Activated CD8-positive, alpha-beta memory T cell treated with anti-CD3 and anti-CD28 coated beads, Interleukin-2, amount 50 U/mL, for 24 hours (primary cell): Measurements from ENCODE around the gene ABHD13.
"Not testable (repeated sequence)": the region's sequence is repeated elsewhere in the genome, so short reads cannot be mapped to it uniquely, and the experiment has no call there.

Experiments used
- DNase-seq: peaks from one replicate; pipeline ENCODE4 v3.0.0-alpha.2; 2020; ENCODE audit errors: extremely low read depth

ABHD13 gene

DNA sequence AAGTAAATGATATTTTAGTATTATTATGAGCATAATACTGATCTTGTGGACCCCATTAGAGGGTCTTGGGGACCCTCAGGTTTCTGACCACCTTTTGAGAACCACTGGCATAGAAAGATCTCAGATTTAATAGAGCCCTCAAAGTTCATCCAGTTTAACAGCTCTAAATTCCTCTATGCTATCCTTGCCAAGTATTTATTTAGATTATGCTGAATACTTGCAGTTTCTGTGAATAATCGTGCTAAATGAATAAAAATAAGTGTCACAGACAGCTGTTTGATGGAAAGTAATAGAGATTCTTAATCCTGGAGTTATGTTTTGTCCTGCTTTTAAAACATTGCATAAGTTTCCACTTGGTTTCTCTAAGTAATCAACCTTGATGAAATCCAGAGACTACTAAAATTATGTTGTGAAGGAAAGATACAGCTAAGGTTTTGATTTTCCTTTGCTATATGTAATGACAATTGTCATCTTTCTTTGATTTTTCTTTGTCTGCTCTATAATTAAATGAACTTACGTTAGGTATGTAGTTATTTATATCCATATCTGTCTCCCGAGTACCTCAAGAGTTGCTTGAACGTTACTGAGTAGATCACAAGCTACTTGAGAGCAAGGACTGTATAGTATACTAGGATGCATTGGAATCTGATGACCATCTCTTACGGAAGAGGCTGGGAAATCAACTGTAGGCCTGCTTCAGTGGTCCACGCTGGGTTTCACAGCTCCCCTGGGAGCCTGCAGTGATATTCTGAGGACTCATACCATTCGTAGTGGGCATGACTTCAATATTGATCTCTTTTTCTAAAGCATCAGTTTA lies 5.7 kb downstream of the ABHD13 start:
- DNase-seq = no peak

DNA sequence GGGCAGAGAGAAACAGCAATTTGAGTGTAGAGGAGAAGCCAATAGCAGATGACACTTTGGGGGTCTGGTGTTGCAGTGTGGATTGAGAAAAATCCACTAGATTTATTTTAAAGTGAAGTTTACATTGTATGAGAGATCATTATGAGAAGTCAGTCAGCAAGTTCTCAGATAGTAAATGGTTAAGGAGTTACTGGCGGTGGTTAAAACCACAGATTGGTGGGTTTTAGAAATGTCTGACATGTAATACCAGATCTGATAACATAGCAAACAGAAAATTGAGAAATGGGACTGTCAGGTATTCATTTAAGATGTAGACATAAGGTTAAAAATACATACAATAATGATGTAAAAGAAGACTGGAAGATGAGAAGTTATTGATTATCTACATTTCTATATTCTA lies 7.2 kb downstream of the ABHD13 start:
- no peak for DNase-seq

DNA sequence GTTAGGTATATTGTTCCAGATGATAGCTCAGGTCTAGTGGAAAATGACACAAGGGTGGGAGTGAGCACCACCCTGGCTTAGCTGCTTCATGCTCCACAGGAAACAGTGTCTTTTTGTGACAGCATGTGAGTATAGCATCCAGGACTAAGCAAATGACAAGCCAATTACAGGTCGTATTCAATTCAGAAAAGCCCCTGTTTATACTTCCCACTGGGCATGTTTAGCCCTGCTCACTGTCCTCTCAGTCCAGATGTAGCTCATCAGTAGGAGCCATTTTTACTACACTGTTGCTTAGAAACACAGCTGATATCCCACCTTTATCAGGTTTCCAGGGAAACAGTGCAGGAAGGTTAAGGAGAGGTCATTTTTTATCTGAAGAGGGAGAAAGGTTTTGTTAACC lies 8.0 kb downstream of the ABHD13 start:
- no peak for DNase-seq

DNA sequence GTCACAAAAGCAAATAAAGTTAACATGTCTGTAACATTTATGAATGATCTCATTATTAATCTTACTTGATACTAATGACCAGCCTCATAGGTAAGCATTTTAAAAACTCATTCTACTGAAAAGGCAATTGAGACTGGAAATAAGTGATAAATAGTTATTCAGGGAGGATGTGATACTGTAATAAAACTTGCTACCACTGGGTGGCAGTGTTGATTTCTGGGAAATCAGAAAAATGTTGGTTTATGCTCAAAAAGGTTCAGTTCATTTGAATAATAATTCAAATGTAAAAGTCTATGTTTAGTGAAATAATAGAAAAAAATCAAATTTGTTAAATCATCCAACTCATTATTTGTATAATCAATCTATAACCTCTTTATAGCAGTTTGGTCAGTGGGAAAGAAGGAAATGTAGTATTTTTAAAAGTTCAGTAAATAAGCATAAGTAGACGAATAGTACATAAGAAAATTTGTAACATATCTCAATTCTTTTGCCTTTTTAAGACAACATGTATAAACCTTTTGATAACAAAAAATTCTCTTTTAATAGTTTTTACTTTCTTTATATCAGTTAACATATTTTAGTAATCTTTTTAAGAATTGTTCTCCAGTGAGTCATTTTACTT lies 9.6 kb downstream of the ABHD13 start:
- no peak for DNase-seq

DNA sequence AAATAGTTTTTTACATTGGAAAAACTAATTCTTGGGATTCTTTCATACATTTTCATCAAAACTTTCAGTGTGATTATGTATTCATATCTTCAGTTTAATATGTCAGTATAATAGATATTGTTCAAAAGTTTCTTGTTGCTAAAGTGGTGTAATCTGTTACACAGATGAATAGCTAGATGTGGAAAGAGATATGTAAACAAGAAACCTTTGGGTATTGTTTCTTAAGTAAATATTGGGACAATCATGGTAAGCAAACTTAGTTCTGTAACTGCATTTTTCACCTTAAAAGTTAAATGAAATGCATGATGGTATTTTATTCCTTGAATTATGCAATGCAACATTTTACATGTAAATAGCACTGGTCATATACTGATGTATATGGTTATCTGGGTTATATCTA lies 12.2 kb downstream of the ABHD13 start:
- no peak for DNase-seq

DNA sequence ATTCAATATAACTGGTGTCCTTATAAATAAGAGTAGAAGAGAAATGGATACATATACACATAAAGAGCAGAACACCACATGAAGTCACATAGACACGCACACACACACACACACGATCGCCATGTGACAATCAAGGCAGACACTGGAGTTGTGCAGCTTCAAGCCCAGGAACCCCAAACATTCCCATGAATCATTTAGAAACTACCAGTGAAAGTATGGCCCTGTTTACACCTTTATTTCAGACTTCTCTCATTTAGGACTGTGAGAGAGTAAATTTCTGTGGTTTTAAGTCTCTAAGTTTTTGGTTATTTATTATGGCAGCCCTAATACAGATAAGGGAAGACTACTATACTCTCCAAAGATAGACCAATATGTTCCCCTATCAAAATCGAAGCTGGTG lies 31.0 kb downstream of the ABHD13 start:
- DNase-seq = no peak

DNA sequence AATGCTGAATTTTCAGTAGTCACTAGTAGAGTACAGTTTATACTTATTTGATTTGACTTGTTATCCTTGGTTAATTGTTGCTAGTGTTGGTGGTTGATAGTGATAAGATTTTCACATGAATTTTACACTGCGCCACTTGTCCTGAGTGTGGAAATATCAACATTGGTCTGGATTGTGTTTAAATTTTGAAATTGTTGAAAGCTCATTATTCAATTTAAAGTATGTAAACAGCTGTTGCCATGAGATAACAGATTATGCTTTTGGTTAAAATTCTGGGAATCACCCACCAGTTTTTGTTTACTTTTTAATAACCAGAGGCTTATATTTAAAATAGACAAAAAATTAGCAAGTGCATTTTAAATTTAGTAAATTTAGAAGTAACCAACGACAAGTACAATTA lies 39.1 kb downstream of the ABHD13 start:
- no peak for DNase-seq

DNA sequence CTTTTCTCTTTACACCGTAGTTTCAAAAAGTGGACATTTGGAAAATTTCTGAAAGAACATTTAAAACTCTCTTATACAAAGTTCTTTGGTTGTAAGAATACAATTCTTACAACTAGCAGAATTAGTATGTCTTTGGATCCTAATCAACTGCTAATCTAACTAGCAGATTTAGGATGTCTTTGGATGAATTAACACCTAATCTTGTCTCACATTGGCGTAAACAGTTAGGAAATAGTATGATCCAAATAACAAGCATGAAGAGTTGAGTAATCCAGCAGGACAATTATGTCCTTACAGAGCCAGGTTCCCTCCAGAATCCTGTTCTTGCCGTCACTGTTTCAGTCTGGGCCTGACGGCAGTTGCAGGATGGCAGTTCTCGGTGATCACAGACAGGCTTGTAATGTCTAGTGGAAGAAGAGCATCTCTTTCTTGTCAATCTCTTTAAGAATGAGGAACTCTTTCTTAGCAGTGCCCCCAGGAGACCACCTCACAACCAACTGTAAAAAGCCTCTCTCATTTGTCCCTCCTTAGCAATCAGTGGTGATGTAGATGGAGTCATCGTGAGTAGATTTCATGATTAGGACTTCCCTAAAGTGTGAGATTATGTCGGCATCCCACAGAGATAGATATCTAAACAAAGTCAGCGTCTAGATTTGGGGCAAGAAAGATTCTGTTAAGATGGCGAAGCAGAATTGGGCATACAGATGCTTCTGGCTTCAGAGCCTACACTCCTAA lies 45.6 kb downstream of the ABHD13 start:
- DNase-seq = no peak

DNA sequence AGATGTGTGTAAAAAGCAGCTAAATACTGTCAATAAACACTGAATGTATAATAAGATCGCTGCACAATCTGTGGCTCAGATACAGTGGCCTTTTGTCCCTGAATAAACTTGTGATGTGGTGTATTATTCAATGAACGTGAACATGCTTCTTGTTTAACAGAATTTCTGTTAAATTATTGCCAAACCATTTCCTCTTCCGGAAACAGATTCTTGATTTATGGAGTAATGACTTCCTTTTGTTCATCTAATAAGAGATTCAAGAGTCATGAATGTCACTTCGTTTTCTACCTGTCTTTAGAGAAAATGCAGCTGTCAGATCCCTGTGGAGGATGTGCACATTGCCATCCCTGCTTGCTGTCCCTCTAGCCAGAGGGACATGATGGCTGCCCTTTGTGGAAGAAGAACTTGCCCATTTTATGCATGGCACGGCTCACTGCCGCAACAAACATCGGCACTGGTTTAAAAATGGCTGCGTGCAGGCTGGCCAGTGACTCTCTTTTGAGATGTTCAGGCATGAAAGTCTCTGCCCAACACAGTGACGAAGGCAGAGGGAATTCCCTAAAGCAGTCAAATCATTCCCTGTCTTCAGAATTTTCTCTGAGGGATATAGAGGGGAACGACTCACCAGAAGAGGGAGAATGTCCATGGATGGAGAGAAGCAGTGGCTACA lies 48.3 kb downstream of the ABHD13 start:
- no peak for DNase-seq

DNA sequence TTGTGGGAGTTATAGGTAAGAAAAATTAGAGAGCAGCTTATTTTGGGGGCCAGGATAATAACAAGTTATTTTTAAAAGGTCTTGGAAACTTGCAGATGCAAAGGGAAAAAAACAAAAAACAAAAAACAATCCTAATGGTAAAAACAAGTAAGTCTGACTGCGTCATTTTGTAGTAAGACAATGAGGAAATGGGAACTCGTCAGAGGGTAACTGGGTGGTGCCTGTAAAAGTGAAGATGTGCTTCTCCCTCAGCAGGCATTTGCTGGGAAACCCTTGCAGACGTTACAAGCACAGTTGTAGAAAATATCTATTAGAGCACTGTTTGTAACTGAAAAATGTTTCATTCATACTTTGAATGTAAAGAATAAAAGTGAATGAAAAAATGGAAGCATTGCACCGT lies 49.2 kb downstream of the ABHD13 start:
- no peak for DNase-seq

DNA sequence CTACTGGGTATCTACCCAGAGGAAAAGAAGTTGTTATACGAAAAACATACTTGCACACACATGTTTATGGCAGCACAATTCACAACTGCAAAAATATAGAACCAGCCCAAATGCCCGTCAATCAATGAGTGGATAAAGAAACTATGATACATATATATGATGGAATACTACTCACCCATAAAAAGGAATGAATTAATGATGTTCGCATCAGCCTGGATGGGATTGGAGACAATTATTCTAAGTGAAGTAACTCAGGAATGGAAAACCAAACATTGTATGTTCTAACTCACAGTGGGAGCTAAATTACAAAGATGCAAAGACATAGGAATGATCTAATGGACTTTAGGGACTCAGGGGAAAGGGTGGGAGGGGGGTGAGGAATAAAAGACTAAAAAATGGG lies 49.7 kb downstream of the ABHD13 start:
- not testable (repeated sequence) for DNase-seq

DNA sequence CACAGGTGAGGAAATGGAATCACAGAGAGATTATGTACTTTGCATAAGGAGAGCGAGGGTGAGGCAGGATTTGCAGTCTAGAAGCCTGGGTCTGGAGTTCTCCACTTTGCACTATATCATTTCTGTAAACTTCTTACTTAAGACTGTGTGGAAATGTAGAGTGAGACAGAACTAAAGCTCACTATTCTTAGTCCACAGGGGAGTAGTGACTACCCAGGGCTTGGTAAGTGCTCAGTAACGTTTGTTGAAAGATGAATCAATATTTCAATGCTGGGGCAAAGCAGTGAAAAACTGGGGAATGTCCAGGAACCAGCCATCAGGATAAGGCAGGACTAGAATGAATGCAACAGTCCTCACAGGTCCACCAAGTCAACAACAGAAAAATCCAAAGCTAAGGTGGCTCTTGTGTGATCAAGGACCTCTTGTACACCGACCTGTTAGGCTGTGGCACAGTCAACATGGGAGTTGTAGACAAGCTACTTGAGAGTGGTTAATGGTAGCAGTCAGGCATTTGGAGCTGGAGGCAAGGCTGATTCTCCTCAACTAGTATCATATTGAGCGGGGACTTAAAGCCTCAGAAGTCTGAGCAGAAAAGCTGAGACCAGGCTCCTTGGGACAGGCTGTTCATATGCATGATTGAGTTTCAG lies 50.4 kb downstream of the ABHD13 start:
- DNase-seq = no peak

DNA sequence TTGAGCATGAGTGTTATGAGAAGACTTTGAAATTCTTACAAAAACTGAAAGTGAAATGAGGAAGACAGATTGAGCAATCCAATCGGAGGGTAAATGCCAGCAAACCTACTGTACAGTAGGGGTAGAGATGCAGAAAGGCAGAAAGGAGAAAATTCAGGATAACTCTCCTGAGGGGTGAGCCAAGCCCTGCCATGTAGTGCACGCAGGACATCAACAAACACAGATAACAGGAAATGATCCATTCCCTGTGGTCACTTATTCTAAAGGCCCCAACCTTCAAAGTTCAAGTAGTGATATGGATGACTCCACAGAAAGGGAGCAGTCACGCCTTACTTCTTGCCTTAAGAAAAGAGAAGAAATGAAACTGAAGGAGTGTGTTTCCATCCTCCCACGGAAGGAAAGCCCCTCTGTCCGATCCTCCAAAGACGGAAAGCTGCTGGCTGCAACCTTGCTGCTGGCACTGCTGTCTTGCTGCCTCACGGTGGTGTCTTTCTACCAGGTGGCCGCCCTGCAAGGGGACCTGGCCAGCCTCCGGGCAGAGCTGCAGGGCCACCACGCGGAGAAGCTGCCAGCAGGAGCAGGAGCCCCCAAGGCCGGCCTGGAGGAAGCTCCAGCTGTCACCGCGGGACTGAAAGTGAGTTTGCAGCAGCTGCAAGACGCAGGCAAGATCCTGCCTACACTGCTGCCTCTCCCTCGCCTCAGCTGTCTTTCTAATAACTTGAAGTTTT lies 51.6 kb downstream of the ABHD13 start, which contains the start of gene TNFSF13B:
Gene TNFSF13B, plus strand, starts transcription at position 118 of the 728 bp plus-strand sequence. Its CDS starts 178 bp downstream, at position 296.
- DNase-seq = no peak

DNA sequence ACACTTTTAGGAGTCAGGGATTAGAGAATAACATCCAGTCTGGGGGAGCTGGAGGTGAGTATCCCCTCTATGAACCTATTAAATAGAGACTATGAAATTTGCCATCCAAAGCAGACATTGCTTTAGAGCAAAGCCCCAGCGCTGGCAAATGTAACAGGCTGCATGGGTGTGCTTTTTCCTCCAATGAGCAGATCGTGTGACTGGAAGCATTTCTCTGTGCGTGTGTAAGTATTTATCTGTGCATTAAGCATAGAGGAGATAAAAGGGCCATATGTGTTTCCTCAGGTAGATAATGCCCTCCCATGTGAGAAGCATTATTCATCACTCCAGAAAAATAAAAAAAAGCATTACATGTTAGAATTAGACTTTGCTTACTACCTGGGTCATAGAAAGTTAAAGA lies 52.2 kb downstream of the ABHD13 start:
- DNase-seq = no peak

DNA sequence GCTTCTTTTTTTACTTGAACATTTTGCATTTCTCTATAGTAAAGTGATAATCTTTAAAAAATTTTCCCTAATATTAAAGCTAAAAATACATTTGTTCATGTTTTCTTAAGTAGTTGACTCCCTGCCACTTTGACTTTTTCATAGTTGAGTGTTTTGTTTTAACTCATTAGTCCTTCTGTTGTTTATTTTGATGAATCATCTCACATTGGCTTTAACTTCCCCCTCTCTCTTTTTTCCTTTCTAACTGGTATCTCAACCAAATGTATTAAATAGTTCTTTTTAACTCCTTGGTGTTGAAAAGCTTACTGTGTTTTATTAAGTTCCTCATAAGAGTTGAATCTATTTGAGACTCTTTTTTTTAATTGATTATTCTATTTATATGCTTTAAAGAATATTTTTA lies 54.1 kb downstream of the ABHD13 start:
- no peak for DNase-seq

DNA sequence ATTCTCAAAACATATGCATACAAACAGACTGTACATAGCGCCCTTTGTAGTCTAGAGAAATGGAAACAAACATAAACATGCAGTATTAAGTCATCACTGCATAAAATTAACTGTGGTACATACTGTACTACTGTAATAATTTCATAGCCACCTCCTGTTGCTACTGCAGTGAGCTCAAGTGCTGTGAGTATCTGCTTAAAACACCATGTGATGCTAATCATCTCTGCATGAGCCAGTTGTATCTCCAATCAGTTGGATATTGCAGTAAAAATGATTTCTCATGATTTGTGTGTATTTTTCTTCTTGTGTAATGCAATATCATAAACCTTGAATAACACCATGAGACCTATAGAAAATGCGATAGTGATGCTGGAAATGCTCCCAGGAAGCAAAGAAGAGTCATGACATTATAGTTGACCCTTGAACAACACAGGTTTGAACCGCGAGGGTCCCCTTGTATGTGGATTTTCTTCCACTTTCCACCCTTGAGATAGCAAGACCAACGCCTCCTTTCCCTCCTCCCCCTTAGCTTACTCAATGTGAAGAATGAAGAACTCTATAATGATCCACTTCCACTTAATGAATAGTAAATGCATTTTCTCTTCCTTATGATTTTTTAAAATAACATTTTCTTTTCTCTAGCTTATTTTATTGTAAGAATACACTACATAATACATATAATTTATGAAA lies 55.4 kb downstream of the ABHD13 start:
- no peak for DNase-seq

DNA sequence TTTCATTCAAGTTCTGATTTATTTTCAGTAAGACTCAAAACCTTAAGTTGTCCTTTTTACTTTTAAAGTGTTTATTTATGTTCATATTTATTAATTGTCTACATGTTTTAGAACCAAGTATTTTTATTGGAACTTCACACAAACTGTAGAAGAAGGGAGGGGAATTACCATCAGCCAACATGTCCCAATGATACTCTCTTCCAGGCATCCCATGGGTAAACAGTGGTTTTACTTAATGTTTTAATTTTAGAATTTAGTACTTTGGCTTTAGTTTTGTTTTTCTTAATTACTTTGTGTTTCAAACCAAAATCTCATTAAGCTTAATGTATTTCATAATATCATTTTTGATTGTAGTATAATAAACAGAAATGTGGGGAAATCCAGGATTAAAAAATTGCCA lies 56.5 kb downstream of the ABHD13 start:
- DNase-seq = no peak

DNA sequence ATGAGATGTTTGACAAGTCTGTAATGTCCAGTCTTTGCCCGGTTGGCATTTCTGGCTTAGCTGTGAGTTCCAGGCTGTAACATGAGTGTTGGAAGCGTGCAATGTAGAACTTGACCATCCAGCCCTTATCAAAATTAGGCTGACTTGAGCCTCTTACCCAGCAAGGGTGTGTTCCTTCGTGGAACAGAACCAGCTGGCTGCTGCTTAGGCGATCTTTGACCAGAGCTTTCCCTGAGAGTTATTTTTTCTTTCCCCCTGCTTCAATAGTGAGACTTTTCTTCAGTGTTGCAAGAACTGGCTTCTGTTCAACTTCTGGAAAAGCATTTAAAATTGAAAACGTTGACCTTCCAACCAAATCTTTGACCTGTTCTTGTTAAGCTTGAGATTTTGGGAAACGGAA lies 57.9 kb downstream of the ABHD13 start:
- no peak for DNase-seq

DNA sequence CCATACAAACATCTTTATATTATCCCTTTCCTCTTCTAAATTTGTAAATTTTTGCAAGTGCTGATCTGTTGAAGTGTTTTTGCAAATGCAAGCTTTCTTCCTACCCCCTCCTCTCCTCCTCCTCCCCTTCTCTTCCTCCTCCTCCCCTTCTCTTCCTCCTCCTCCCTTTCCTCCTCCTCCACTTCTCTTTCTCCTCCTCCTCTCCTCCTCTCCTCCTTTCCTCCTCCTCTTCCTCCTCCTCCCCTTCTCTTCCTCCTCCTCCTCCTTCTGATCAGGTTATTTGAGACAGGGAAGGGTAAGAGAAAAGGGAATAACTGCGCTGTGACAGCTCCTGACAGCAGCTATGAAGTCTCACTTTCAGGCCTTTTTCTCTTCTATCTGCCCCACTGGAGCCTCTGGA lies 60.3 kb downstream of the ABHD13 start:
- DNase-seq = no peak

DNA sequence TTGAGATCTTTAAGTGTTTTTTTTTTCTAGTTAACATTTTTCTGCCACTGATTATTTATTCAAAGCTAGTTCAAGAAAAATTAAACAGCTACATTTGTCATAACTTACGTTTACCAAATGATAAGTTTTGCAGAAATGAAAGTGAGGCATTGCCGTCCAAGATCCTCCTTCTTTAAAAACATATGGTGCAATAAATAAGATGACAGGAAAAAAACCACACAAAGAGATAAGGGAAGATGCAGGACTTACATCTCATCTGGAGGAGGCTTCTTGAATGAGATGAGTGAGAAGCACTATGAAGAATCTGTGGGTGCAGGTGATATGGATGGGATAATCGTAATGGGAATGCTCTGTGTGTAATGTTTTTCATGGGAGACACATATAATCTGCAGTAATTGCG lies 63.7 kb downstream of the ABHD13 start:
- DNase-seq = no peak
